K562 (cell line): ENCODE measurements around the gene TUBB6. TPM values are rescaled to one million over a fixed set of nuclear protein-coding genes. Genes with fewer than 3 reads are reported as not detected.

Source experiments
- ATAC-seq: fragments of 200-7000 bp; cut with Tn5 transposase; 3 replicates; pipeline ENCODE4 v1.9.1; 2020; ENCODE audit warnings: moderate library complexity
- BruUV-seq: library from RNA; stranded (reverse); fragments of 400-500 nt; replicated peaks from 2 replicates; lab custom pipeline; 2021; lab: Mats Ljungman, UMichigan
- CTCF ChIA-PET: fragments of 300-600 bp; formaldehyde crosslinking; extraction: SDS; loops from one replicate; lab custom pipeline; 2021; ENCODE audit warnings: low intra/inter-chr PET ratio; lab: Yijun Ruan, JAX
- POLR2A ChIA-PET: fragments of 300-600, 350-650 bp; sonication (Branson Sonifier 250); formaldehyde crosslinking; extraction: SDS; loops from one replicate; lab custom pipeline; 2021; ENCODE audit warnings: antibody characterized with exemption, inconsistent platforms; lab: Yijun Ruan, JAX
- DNase-seq, 4 experiments: peaks; one replicate each; pipeline versions ENCODE4 v3.0.0 to v3.0.0-alpha.2; 2011 to 2018; ENCODE audit warnings: low spot score in 3 of 4, mixed read lengths in 3 of 4; ENCODE audit errors: extremely low read depth in 1 of 4
- FAIRE-seq: peaks from 2 replicates; lab custom pipeline; 2011; peaks lifted over from hg19 to GRCh38; lab: Jason Lieb, UNC
- H2AFZ ChIP-seq: 2 replicates; pipeline ENCODE4 v1.6.0; 2011; ENCODE audit warnings: low read depth, low read length, control low read depth, inconsistent platforms
- H3K27ac ChIP-seq: fragments of 200-600 bp; 3 replicates; pipeline ENCODE4 v1.8.0; 2011; ENCODE audit warnings: low read depth, mild to moderate bottlenecking, control low read depth, inconsistent platforms, low read length, moderate library complexity, mixed read lengths; ENCODE audit errors: extremely low read depth
- H3K27me3 ChIP-seq, 2 experiments: fragments of 300-600 bp in 1 of 2; 2 replicates in 1 of 2; 3 replicates in 1 of 2; pipeline versions ENCODE4 v1.6.0 to v1.8.0; 2011; ENCODE audit warnings: inconsistent platforms in 2 of 2, low read length in 2 of 2, mild to moderate bottlenecking in 1 of 2, mixed read lengths in 1 of 2, moderate library complexity in 1 of 2; ENCODE audit not compliant: control insufficient read depth in 2 of 2, insufficient read depth in 2 of 2
- H3K36me3 ChIP-seq: fragments of 300-600 bp; 3 replicates; pipeline ENCODE4 v1.8.0; 2011; ENCODE audit warnings: mild to moderate bottlenecking, low read length, inconsistent platforms; ENCODE audit not compliant: control insufficient read depth, insufficient read depth
- H3K4me1 ChIP-seq, 2 experiments: fragments of 200-600 bp in 1 of 2; replicated peaks in 1 of 2; 2 replicates in 1 of 2; 3 replicates in 1 of 2; pipeline versions ENCODE4 v1.5.1 to v1.8.0; 2011; ENCODE audit warnings: inconsistent platforms in 2 of 2, low read length in 2 of 2, mild to moderate bottlenecking in 1 of 2, mixed read lengths in 1 of 2, moderate library complexity in 1 of 2; ENCODE audit not compliant: control insufficient read depth in 2 of 2, insufficient read depth in 2 of 2
- H3K4me2 ChIP-seq: 2 replicates; pipeline ENCODE4 v1.6.1; 2011; ENCODE audit warnings: low read length, control low read depth, inconsistent platforms, mixed read lengths; ENCODE audit not compliant: insufficient read depth
- H3K4me3 ChIP-seq: fragments of 200-600 bp; sonication (generic), shearing (Covaris generic); 2 replicates; pipeline ENCODE4 v1.5.1; 2016; ENCODE audit warnings: control low read depth, inconsistent platforms
- H3K79me2 ChIP-seq: fragments of 200-600 bp; 3 replicates; pipeline ENCODE4 v1.8.0; 2011; ENCODE audit warnings: low read length, inconsistent platforms; ENCODE audit not compliant: control insufficient read depth, insufficient read depth
- H3K9ac ChIP-seq, 2 experiments: 2 replicates each; pipeline versions ENCODE4 v1.6.0 to v1.6.1; 2011; ENCODE audit warnings: low read depth in 2 of 2, low read length in 2 of 2, control low read depth in 1 of 2, inconsistent platforms in 1 of 2, mild to moderate bottlenecking in 1 of 2, mixed read lengths in 1 of 2; ENCODE audit not compliant: insufficient read depth in 1 of 2
- H3K9me1 ChIP-seq: one replicate; pipeline ENCODE4 v1.6.0; 2011; ENCODE audit warnings: inconsistent platforms, mild to moderate bottlenecking, low read length, moderate library complexity; ENCODE audit not compliant: control insufficient read depth, insufficient read depth
- H3K9me3 ChIP-seq: replicated peaks from 2 replicates; pipeline ENCODE4 v1.5.1; 2011; ENCODE audit warnings: low read depth, low read length, inconsistent platforms; ENCODE audit not compliant: control insufficient read depth, insufficient read depth
- H4K20me1 ChIP-seq: replicated peaks from 2 replicates; pipeline ENCODE4 v1.6.1; 2011; ENCODE audit warnings: low read length, inconsistent platforms, mixed read lengths; ENCODE audit not compliant: control insufficient read depth, insufficient read depth
- CBX1 ChIP-seq: sonication (generic); IDR thresholded peaks from 2 replicates; pipeline ENCODE4 v1.6.1; 2016; ENCODE audit warnings: antibody characterized with exemption, low read depth, mild to moderate bottlenecking
- CUX1 ChIP-seq: fragments of 200-800 bp; sonication (Bioruptor generic); IDR thresholded peaks from 2 replicates; pipeline ENCODE4 v1.6.1; 2016; ENCODE audit warnings: missing genetic modification characterization, missing compliant biosample characterization
- KAT2B ChIP-seq: IDR thresholded peaks from one replicate; pipeline ENCODE4 v1.6.1; 2012; ENCODE audit warnings: low read depth, mild to moderate bottlenecking, control low read depth, inconsistent platforms, low read length, moderate library complexity
- MBD1 ChIP-seq: fragments of 250-450 bp; sonication (Bioruptor Pico); IDR thresholded peaks from 2 replicates; pipeline ENCODE4 v1.8.0; 2022; ENCODE audit warnings: inconsistent platforms
- NCOA2 ChIP-seq, 2 experiments: fragments of 450-650 bp; IDR thresholded peaks; 2 replicates each; pipeline ENCODE4 v1.6.1; 2018; ENCODE audit warnings: mild to moderate bottlenecking in 2 of 2, moderate library complexity in 1 of 2; ENCODE audit not compliant: partially characterized antibody in 2 of 2
- U2AF2 ChIP-seq: fragments of 200-400 bp; formaldehyde crosslinking; optimal IDR thresholded peaks from 2 replicates; pipeline ENCODE3; 2017; ENCODE audit warnings: low read depth, mild to moderate bottlenecking, low read length
- YY1 ChIP-seq, 3 experiments: IDR thresholded peaks; 2 replicates each; pipeline ENCODE4 v1.6.1; 2011; ENCODE audit warnings: low read length in 2 of 3, mild to moderate bottlenecking in 2 of 3, moderate library complexity in 2 of 3, borderline replicate concordance in 1 of 3, control low read depth in 1 of 3, low read depth in 1 of 3; ENCODE audit not compliant: insufficient read depth in 3 of 3, insufficient replicate concordance in 2 of 3, control insufficient read depth in 1 of 3, insufficient read length in 1 of 3; ENCODE audit errors: extremely low read depth in 1 of 3
- ZBTB26 ChIP-seq: fragments of 450-650 bp; formaldehyde crosslinking; IDR thresholded peaks from 2 replicates; pipeline ENCODE4 v1.4.0; 2022; ENCODE audit warnings: missing genetic modification characterization
- ZKSCAN1 ChIP-seq: fragments of 150-350 bp; IDR thresholded peaks from 2 replicates; pipeline ENCODE4 v1.6.1; 2016; ENCODE audit warnings: low read depth, low read length
- ZNF165 ChIP-seq: fragments of 250-450 bp; sonication (Bioruptor Pico); IDR thresholded peaks from 2 replicates; pipeline ENCODE4 v1.4.0; 2020; ENCODE audit warnings: borderline replicate concordance
- ZNF444 ChIP-seq: fragments of 250-450 bp; sonication (Bioruptor Pico); IDR thresholded peaks from 2 replicates; pipeline ENCODE4 v1.4.0; 2020; ENCODE audit warnings: mild to moderate bottlenecking, moderate library complexity
- ZNF584 ChIP-seq: fragments of 200-800 bp; sonication (Bioruptor generic); IDR thresholded peaks from 2 replicates; pipeline ENCODE4 v1.6.1; 2016; ENCODE audit warnings: low read depth, mild to moderate bottlenecking, missing genetic modification characterization, missing compliant biosample characterization
- WGBS: fragments of 100-300 bp; shearing (Covaris generic); methylation state at CpG from one replicate; pipeline ENCODE4 v1.1.6; 2016; ENCODE audit warnings: low coverage, mixed read lengths; ENCODE audit not compliant: insufficient coverage; ENCODE audit errors: missing lambda C conversion rate; 5-methylcytosine and 5-hydroxymethylcytosine counted together
- in situ Hi-C: fragments of 300-500 bp; cut with MboI; formaldehyde crosslinking; loops from 4 replicates; pipeline ENCODE4 v1.15.0; 2018; ENCODE audit warnings: inconsistent platforms, mixed read lengths
- intact Hi-C: fragments of 100-400 bp; cut with micrococcal nuclease; formaldehyde crosslinking; loops from 2 replicates; pipeline ENCODE4 v1.14.2; 2022
- polyA plus RNA-seq, 8 experiments: library from polyadenylated mRNA; depleted of rRNA in 4 of 8; stranded (reverse) in 5 of 8; unstranded in 3 of 8; fragments of >200 nt; fragmentation: Nextera tagmentation in 2 of 8; fragmentation: Illumina TruSeq in 1 of 8; extraction: Ambion mirVana in 2 of 8; extraction: Trizol in 1 of 8; gene quantifications; 2 replicates each; pipeline versions ENCODE4 v1.2.1 to v1.2.3, GENCODE V29; 2011 to 2014; ENCODE audit warnings: inconsistent platforms in 1 of 8, missing spikeins in 1 of 8
- total RNA-seq, 7 experiments: library from RNA; depleted of rRNA in 6 of 7; stranded (reverse); fragments of >200 nt in 6 of 7; fragmentation: Illumina TruSeq in 2 of 7; extraction: Trizol in 2 of 7; gene quantifications; 2 replicates each; pipeline versions ENCODE4 v1.2.1 to v1.2.3, GENCODE V29; 2011 to 2021; ENCODE audit warnings: low replicate concordance in 1 of 7

The TUBB6 gene
- total and polyA plus RNA-seq, 9 of the 15 experiments (the other 6 are each of a cell fraction or from before 2014, with no cell fraction given) = 43.9 to 404 (median 81.1) TPM

GRCh38 chr18:12369211-12369610 is 61.2 kb downstream of the TUBB6 start:
- peaks cover 87% of the 10 kb centered on the region for H3K36me3 ChIP-seq
- peaks cover 1% of the 10 kb centered on the region for H3K9me1 ChIP-seq
- no peak overlapping the region for H3K4me2 ChIP-seq
- no peaks in the 10 kb centered on the region for H3K9me3 ChIP-seq
- no peaks in the 10 kb centered on the region for H3K27me3 ChIP-seq
- intact Hi-C loops (no loop called here), in situ Hi-C loops (no loop called here)
- CTCF ChIA-PET = no interaction called here
- no peak for DNase-seq
- no peak for FAIRE-seq
- no TSS peak for BruUV-seq
- no peak for ATAC-seq
- no peak overlapping the region for H3K9ac ChIP-seq
- peaks cover 29% of the 10 kb centered on the region for H4K20me1 ChIP-seq
- POLR2A ChIA-PET = interaction anchor here (2.7 kb wide), 1 partner anchor 8 kb away, joined by 9 read pairs; the partner anchor contains the start of gene AFG3L2
- H2AFZ ChIP-seq = no peak overlapping the region
- no peak overlapping the region for H3K27ac ChIP-seq
- H3K79me2 ChIP-seq = peaks cover 68% of the 10 kb centered on the region
- 80% methylated on average over 7 of the region's 7 CpGs for WGBS
- peaks cover 10 to 21% of the 10 kb centered on the region in 2 experiments for H3K4me1 ChIP-seq
- no peak overlapping the region for H3K4me3 ChIP-seq
- TF ChIP-seq YY1 (IDR thresholded peaks at IDR 0.05; ENCODE audit: borderline replicate concordance in 1 of 3, control insufficient read depth in 1 of 3, extremely low read depth in 1 of 3, insufficient read depth in 3 of 3, insufficient read length in 1 of 3, insufficient replicate concordance in 2 of 3, low read depth in 1 of 3, low read length in 2 of 3) (no peak), U2AF2 (no peak), CUX1 (CRISPR knock-in tag) (no peak), NCOA2 (IDR thresholded peaks at IDR 0.05; ENCODE audit: partially characterized antibody in 2 of 2) (no peak), MBD1 (no peak), KAT2B (no peak), ZNF165 (no peak), CBX1 (no peak), ZNF444 (CRISPR knock-in tag) (no peak), ZBTB26 (CRISPR knock-in tag) (no peak), ZNF584 (no peak), ZKSCAN1 (no peak)
